HL-60/S4 (cell line): ENCODE data around the gene ARID3C.

Experiments used
- in situ Hi-C: fragments of 300-500 bp; cut with MboI; formaldehyde crosslinking; loops from 2 replicates; pipeline ENCODE4 v1.14.3; 2022; ENCODE audit warnings: low sequenced_read_pairs

The ARID3C gene

GRCh38 chr9:34601937-34602573 is 26.8 kb downstream of the ARID3C start:
- in situ Hi-C loops, result no loop called here

GRCh38 chr9:34600908-34601307 is 28.0 kb downstream of the ARID3C start:
- in situ Hi-C loops, result no loop called here

- in situ Hi-C loops, result loop anchor here (25.0 kb wide), 1 partner anchor 187 kb away; no protein-coding TSS in a partner anchor
Observed at GRCh38 chr9:34599546-34599945, 29.3 kb downstream of the ARID3C start.

- in situ Hi-C loops, result loop anchor here (25.0 kb wide), 1 partner anchor 182 kb away; no protein-coding TSS in a partner anchor
Observed at GRCh38 chr9:34594177-34594576, 34.7 kb downstream of the ARID3C start.

GRCh38 chr9:34592895-34593601 is 35.8 kb downstream of the ARID3C start:
- in situ Hi-C loops, result loop anchor here (25.0 kb wide), 1 partner anchor 181 kb away; no protein-coding TSS in a partner anchor

GRCh38 chr9:34591917-34592866 is 36.7 kb downstream of the ARID3C start:
- in situ Hi-C loops, result loop anchor here (25.0 kb wide), 1 partner anchor 180 kb away; no protein-coding TSS in a partner anchor

- in situ Hi-C loops, result loop anchor here (25.0 kb wide), 1 partner anchor 179 kb away; no protein-coding TSS in a partner anchor
Observed at GRCh38 chr9:34591248-34591916, 37.5 kb downstream of the ARID3C start.

- in situ Hi-C loops, result loop anchor here (25.0 kb wide), 1 partner anchor 178 kb away; no protein-coding TSS in a partner anchor
Observed at GRCh38 chr9:34590381-34591247, 38.3 kb downstream of the ARID3C start.

GRCh38 chr9:34589636-34590380 is 39.1 kb downstream of the ARID3C start, which contains the start of gene CNTFR:
TSS of gene CNTFR (minus strand) at chr9:34589724. CDS start at chr9:34568981, 20,743 bp downstream.
- in situ Hi-C loops, result loop anchor here (25.0 kb wide), 1 partner anchor 178 kb away; no protein-coding TSS in a partner anchor

GRCh38 chr9:34588671-34589635 is 39.9 kb downstream of the ARID3C start:
- in situ Hi-C loops, result loop anchor here (25.0 kb wide), 1 partner anchor 177 kb away; no protein-coding TSS in a partner anchor

- in situ Hi-C loops, result loop anchor here (25.0 kb wide), 1 partner anchor 175 kb away; no protein-coding TSS in a partner anchor
Observed at GRCh38 chr9:34587271-34587670, 41.6 kb downstream of the ARID3C start.

- in situ Hi-C loops, result loop anchor here (25.0 kb wide), 1 partner anchor 174 kb away; no protein-coding TSS in a partner anchor
Observed at GRCh38 chr9:34585946-34586669, 42.8 kb downstream of the ARID3C start.

GRCh38 chr9:34584970-34585369 is 43.9 kb downstream of the ARID3C start:
- in situ Hi-C loops, result loop anchor here (25.0 kb wide), 1 partner anchor 173 kb away; no protein-coding TSS in a partner anchor

GRCh38 chr9:34582787-34583186 is 46.1 kb downstream of the ARID3C start:
- in situ Hi-C loops, result loop anchor here (25.0 kb wide), 1 partner anchor 170 kb away; no protein-coding TSS in a partner anchor

- in situ Hi-C loops, result loop anchor here (25.0 kb wide), 1 partner anchor 169 kb away; no protein-coding TSS in a partner anchor
Observed at GRCh38 chr9:34581318-34581717, 47.5 kb downstream of the ARID3C start.

GRCh38 chr9:34580358-34580757 is 48.5 kb downstream of the ARID3C start:
- in situ Hi-C loops, result loop anchor here (25.0 kb wide), 1 partner anchor 168 kb away; no protein-coding TSS in a partner anchor
